Measurements from ENCODE around the gene AMN.

GRCh38 chr14:102900631-102901571, 21.6 kb upstream of the AMN start:
- TF ChIP-seq GATA3 (IDR thresholded peaks at IDR 0.05; ENCODE audit: low read depth, low read length) (no peak), GATA2 (IDR thresholded peaks at IDR 0.05; ENCODE audit: low read depth, low read length) (no peak)
